HG03342 (cell line): ENCODE results near the gene RNF115.
"Not testable (repeated sequence)": the region's sequence is repeated elsewhere in the genome, so short reads cannot be mapped to it uniquely, and the experiment has no call there.

Experiments
- ATAC-seq: cut with Tn5 transposase; IDR thresholded peaks from one replicate; pipeline ENCODE4 v1.9.1; 2021; ENCODE audit warnings: mild to moderate bottlenecking, moderate library complexity; ENCODE audit not compliant: unreplicated experiment

The RNF115 gene

GRCh38 chr1:145747398-145748247 lies 76.3 kb downstream of the RNF115 start:
- ATAC-seq, result no peak

- ATAC-seq, result no peak
These were observed 83.6 kb downstream of the RNF115 start for GRCh38 chr1:145740269-145740668.

- ATAC-seq, result no peak
These were observed 87.7 kb downstream of the RNF115 start for GRCh38 chr1:145736191-145736590.

- ATAC-seq, result no peak
These were observed 93.0 kb downstream of the RNF115 start for GRCh38 chr1:145730900-145731299.

GRCh38 chr1:145730467-145730866 lies 93.4 kb downstream of the RNF115 start:
- ATAC-seq, result no peak

GRCh38 chr1:145729666-145730436 lies 94.0 kb downstream of the RNF115 start:
- ATAC-seq, result no peak

- ATAC-seq, result no peak
These were observed 94.7 kb downstream of the RNF115 start for GRCh38 chr1:145729196-145729595.

- not testable (repeated sequence) for ATAC-seq
These were observed 97.7 kb downstream of the RNF115 start for GRCh38 chr1:145726193-145726592.

GRCh38 chr1:145720878-145721671 lies 102.8 kb downstream of the RNF115 start:
- ATAC-seq, result peak; percentile 59

GRCh38 chr1:145720556-145720877 lies 103.4 kb downstream of the RNF115 start:
- ATAC-seq, result no peak

GRCh38 chr1:145719230-145720079 lies 104.4 kb downstream of the RNF115 start, which contains the start of gene CD160:
Gene CD160, plus strand, starts transcription at chr1:145719499. Its CDS starts 8,829 bp downstream, at chr1:145728328.
- ATAC-seq, result no peak

- not testable (repeated sequence) for ATAC-seq
These were observed 105.4 kb downstream of the RNF115 start for GRCh38 chr1:145718465-145718864.

- no peak for ATAC-seq
These were observed 106.1 kb downstream of the RNF115 start for GRCh38 chr1:145717833-145718232.

GRCh38 chr1:145716641-145717345 lies 107.1 kb downstream of the RNF115 start:
- no peak for ATAC-seq

- no peak for ATAC-seq
These were observed 109.3 kb downstream of the RNF115 start for GRCh38 chr1:145714524-145715111.

GRCh38 chr1:145711213-145711651 lies 112.7 kb downstream of the RNF115 start:
- ATAC-seq, result no peak

- no peak for ATAC-seq
These were observed 113.4 kb downstream of the RNF115 start for GRCh38 chr1:145710291-145711027.

GRCh38 chr1:145708063-145708462 lies 115.8 kb downstream of the RNF115 start:
- no peak for ATAC-seq
